Type B pancreatic cell (in vitro differentiated cells): ENCODE results near the gene GRIK5. TPM values are rescaled to one million over a fixed set of nuclear protein-coding genes. Genes with fewer than 3 reads are reported as not detected.

ENCODE experiments used
- DNase-seq: peaks from one replicate; pipeline ENCODE4 v3.0.0; 2021; ENCODE audit warnings: mixed read lengths; ENCODE audit not compliant: unreplicated experiment; ENCODE audit errors: extremely low spot score
- H3K27ac Mint-ChIP-seq: 2 replicates; pipeline ENCODE4 v1.8.0; 2021; ENCODE audit warnings: mild to moderate bottlenecking, mixed read lengths
- H3K27me3 Mint-ChIP-seq: 2 replicates; pipeline ENCODE4 v1.8.0; 2021; ENCODE audit warnings: mixed read lengths
- H3K36me3 Mint-ChIP-seq: 2 replicates; pipeline ENCODE4 v1.8.0; 2021; ENCODE audit warnings: mixed read lengths
- H3K4me1 Mint-ChIP-seq: one replicate; pipeline ENCODE4 v1.8.0; 2021; ENCODE audit warnings: mixed read lengths; ENCODE audit not compliant: unreplicated experiment
- H3K4me3 Mint-ChIP-seq: 2 replicates; pipeline ENCODE4 v1.8.0; 2021; ENCODE audit warnings: mild to moderate bottlenecking, mixed read lengths
- H3K9me3 Mint-ChIP-seq: 2 replicates; pipeline ENCODE4 v1.8.0; 2021; ENCODE audit warnings: mixed read lengths
- CTCF ChIP-seq: fragments of 200-600 bp; sonication (generic); conservative IDR thresholded peaks from 2 replicates; pipeline ENCODE4 v1.5.0; 2021; ENCODE audit warnings: antibody characterized with exemption, mild to moderate bottlenecking
- total RNA-seq: library from RNA; stranded (reverse); gene quantifications from 2 replicates; pipeline ENCODE4 v1.2.1, GENCODE V29; 2021; ENCODE audit warnings: low replicate concordance

GRIK5 gene
- total RNA-seq, 1 donor from 2014 or later, result 5.8 TPM

DNA sequence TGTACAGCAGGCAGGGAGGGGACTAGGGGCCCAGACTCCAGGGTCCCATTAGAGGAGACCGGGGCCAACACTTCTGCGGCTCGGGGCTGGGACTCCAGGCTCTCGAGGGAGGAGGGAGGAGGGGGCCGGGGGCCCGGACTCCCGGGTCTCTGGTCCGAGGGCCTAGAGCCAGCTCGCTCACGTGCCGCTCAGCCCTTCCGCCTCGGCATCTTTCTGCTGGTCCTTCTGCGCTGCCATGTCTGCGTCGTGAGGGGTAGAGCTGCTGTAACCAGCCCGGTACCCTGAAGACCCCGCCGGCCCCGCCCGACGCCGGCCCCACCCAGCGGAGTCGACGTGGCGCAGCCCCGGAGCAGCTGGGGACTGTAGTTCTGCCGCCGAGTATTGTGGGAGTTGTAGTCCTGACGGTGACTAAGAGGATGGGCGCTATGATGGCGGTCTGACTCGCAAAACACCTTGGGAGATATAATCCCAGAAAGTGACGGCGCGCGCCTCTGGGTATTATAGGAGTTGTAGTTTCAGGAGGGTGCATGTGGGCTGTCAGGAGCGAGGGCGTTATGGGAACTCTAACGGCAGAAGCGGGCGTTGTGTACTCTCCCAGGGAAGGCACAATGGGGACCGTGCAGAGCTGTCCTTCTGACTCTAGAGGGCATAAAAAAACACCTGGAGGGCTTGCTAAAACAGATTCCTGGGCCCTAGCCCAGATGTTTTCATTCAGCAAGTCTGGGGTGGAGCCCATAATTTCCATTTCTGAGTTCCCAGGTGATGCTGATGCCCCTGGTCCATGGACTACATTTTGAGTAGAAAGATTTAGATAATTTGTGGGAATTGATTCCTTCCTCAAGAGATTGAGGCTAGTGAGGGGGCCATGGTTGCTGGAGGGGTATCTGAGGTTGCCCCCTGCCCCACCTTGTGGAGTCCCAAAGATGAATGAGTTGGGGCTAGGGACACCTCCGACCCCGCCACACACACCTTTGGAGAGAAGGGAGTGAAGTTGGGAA lies 110.7 kb downstream of the GRIK5 start, which contains the start of gene RABAC1:
Gene RABAC1, minus strand, starts transcription at position 266 of the 998 bp plus-strand sequence. Its CDS starts 29 bp downstream, at position 237.
- no peaks in the 10 kb centered on the region for H3K36me3 Mint-ChIP-seq
- peak within 1 kb of the TSS; percentile 97 for H3K4me3 Mint-ChIP-seq
- DNase-seq, result peak; percentile 93
- no peaks in the 10 kb centered on the region for H3K27me3 Mint-ChIP-seq
- H3K9me3 Mint-ChIP-seq, result peaks cover 5% of the 10 kb centered on the region
- TF ChIP-seq CTCF, result peak; percentile 44
- peak within 1 kb of the TSS; percentile 93 for H3K27ac Mint-ChIP-seq
- peaks cover 21% of the 10 kb centered on the region for H3K4me1 Mint-ChIP-seq

DNA sequence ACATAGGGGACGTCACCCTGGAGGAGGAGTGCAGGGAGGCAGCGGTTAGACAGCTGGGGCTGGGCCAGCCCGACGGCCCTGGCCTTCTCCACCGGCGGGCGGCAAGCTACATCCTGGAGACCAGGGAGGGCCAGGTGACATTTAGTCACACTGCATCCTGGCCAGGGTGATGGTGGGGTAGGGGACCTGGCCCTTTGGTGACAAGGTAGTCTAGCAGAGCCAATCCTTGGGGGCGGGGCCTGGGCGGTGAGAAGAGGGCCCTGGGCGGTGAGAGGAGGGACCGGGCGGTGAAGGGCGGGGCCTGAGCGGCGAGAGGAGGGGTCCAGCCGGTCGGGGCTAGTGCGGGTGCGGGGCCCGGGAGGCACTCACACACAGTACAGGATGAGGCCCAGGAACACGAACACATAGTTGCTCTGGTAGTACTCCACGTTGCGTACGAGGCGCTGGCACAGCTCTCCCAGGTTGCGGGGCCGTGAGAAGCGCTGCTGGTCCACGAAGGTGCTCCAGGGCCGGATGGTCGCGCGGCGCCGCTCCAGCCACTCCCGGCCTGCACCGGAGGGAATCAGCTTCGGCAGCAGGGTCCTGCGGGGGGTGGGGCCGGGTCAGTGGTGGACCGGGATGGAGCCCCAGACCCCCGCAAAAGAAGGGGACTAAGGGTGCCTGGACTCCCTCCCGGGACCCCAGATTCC lies 111.5 kb downstream of the GRIK5 start:
- H3K4me1 Mint-ChIP-seq, result peaks cover 21% of the 10 kb centered on the region
- TF ChIP-seq CTCF, result no peak
- H3K4me3 Mint-ChIP-seq, result peak overlapping the region; percentile 97
- no peaks in the 10 kb centered on the region for H3K36me3 Mint-ChIP-seq
- H3K27me3 Mint-ChIP-seq, result no peaks in the 10 kb centered on the region
- peak; percentile 86 for DNase-seq
- H3K9me3 Mint-ChIP-seq, result peaks cover 5% of the 10 kb centered on the region
- H3K27ac Mint-ChIP-seq, result peak overlapping the region; percentile 93

GRCh38 chr19:41957838-41958366 lies 112.1 kb downstream of the GRIK5 start:
- peaks cover 5% of the 10 kb centered on the region for H3K9me3 Mint-ChIP-seq
- H3K4me1 Mint-ChIP-seq, result peaks cover 21% of the 10 kb centered on the region
- peak overlapping the region; percentile 97 for H3K4me3 Mint-ChIP-seq
- H3K36me3 Mint-ChIP-seq, result no peaks in the 10 kb centered on the region
- H3K27me3 Mint-ChIP-seq, result no peaks in the 10 kb centered on the region
- no peak for DNase-seq
- H3K27ac Mint-ChIP-seq, result peak overlapping the region; percentile 93
- peak; percentile 86 for TF ChIP-seq CTCF

DNA sequence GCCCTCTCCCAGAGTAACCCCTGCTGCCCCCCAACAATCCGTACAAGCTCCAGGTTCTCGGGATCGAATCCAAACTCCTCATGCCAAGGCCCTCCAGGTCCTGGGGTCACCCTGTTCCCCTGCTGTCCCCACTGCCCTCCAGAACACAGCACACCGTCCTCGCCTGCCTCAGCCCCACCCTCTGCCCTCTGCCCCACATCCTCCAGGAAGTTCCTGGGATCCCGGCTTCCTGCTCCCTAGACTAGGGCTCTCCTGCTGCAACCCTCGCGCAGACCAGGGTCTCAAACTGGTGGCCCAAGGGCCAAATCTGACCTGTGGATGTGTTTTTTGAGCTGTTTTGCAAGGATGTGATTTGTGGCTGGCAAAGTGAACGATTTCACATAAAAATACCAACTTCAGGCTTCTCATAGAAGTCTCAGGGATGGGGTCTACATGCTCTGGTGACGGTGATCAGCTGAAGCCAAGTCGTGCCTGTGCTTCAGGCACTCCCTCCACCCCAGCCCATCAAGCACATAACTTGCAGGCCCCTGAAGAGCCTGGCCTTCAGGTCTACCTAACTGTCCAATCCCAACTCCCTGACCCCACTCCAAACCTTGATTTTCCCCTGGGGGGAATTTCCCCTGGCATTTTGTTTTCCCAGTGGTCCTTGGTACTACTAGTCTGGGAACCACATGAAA lies 112.7 kb downstream of the GRIK5 start:
- Mint-ChIP-seq H3K9me3 (peaks cover 5% of the 10 kb centered on the region), H3K36me3 (no peaks in the 10 kb centered on the region), H3K27ac (peak overlapping the region; percentile 93), H3K27me3 (no peaks in the 10 kb centered on the region), H3K4me1 (peaks cover 21% of the 10 kb centered on the region), H3K4me3 (peak overlapping the region; percentile 97)
- no peak for TF ChIP-seq CTCF
- no peak for DNase-seq

DNA sequence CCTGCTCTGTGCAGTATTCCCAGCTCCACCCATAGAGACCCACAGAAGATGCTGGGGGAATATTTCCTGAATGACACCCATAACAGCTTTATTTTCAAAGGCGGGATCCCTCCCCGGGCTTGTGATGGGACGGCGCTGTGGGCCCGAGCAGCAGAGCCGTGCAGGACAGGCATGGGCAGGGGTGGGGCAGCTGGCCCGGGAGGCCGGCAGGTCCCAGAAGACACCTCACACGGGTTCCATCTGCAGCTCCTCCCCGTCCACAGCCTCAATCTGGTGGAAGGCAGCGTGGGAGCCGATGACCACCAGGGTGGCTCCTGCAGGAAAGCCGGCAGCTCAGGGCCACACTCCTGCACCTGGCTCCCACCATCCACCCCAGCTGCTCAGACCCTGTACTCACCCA lies 113.4 kb downstream of the GRIK5 start:
- no peak for TF ChIP-seq CTCF
- H3K4me3 Mint-ChIP-seq, result no peak overlapping the region
- peaks cover 5% of the 10 kb centered on the region for H3K9me3 Mint-ChIP-seq
- no peak overlapping the region for H3K27ac Mint-ChIP-seq
- DNase-seq, result no peak
- no peaks in the 10 kb centered on the region for H3K27me3 Mint-ChIP-seq
- peaks cover 24% of the 10 kb centered on the region for H3K4me1 Mint-ChIP-seq
- no peaks in the 10 kb centered on the region for H3K36me3 Mint-ChIP-seq
